ENCODE measurements around the gene SNRK. TPM values are rescaled to one million over a fixed set of nuclear protein-coding genes. Genes with fewer than 3 reads are reported as not detected.

The SNRK gene
- total RNA-seq, 2 donors from 2014 or later = 19.4 TPM

- no peak for DNase-seq
- peaks cover 36% of the 10 kb centered on the region for H3K4me1 Mint-ChIP-seq
- no peaks in the 10 kb centered on the region for H3K9me3 Mint-ChIP-seq
- H3K4me1 ChIP-seq (ENCODE audit: control insufficient read depth, insufficient read depth, low read length) = peaks cover 19% of the 10 kb centered on the region
- no peaks in the 10 kb centered on the region for H3K9me3 ChIP-seq (ENCODE audit: control insufficient read depth, low read length)
- H3K9ac ChIP-seq (ENCODE audit: extremely low read depth, low read length, poor library complexity, severe bottlenecking) = no peak overlapping the region
- peaks cover 1% of the 10 kb centered on the region for H3K27me3 Mint-ChIP-seq (ENCODE audit: insufficient read depth)
- TF ChIP-seq, protein P1, sequence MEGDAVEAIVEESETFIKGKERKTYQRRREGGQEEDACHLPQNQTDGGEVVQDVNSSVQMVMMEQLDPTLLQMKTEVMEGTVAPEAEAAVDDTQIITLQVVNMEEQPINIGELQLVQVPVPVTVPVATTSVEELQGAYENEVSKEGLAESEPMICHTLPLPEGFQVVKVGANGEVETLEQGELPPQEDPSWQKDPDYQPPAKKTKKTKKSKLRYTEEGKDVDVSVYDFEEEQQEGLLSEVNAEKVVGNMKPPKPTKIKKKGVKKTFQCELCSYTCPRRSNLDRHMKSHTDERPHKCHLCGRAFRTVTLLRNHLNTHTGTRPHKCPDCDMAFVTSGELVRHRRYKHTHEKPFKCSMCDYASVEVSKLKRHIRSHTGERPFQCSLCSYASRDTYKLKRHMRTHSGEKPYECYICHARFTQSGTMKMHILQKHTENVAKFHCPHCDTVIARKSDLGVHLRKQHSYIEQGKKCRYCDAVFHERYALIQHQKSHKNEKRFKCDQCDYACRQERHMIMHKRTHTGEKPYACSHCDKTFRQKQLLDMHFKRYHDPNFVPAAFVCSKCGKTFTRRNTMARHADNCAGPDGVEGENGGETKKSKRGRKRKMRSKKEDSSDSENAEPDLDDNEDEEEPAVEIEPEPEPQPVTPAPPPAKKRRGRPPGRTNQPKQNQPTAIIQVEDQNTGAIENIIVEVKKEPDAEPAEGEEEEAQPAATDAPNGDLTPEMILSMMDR (conservative IDR thresholded peaks at IDR 0.05) = no peak
- H3K4me3 Mint-ChIP-seq = no peak overlapping the region
- 89 to 100% methylated on average over 1 to 5 of the region's 6 CpGs for WGBS, 2 experiments (ENCODE audit: insufficient coverage in 1 of 2, insufficient read length in 1 of 2)
- H3K27ac ChIP-seq (ENCODE audit: low read depth, low read length) = no peak overlapping the region
- H3K36me3 Mint-ChIP-seq (ENCODE audit: low read depth) = peaks cover 11% of the 10 kb centered on the region
- H3K27ac Mint-ChIP-seq = no peak overlapping the region
- H3K36me3 ChIP-seq (ENCODE audit: control insufficient read depth, insufficient read depth, low read length) = no peaks in the 10 kb centered on the region
- H3K27me3 ChIP-seq (ENCODE audit: control insufficient read depth, insufficient read depth, low read length, poor library complexity, severe bottlenecking) = no peaks in the 10 kb centered on the region
- no peak overlapping the region for H3K4me3 ChIP-seq (ENCODE audit: low read length)
These were observed 84.1 kb downstream of the SNRK start for GRCh38 chr3:43370293-43370980.

GRCh38 chr3:43371494-43371893, 85.2 kb downstream of the SNRK start:
- DNase-seq = no peak
- Histone ChIP-seq H3K9me3 (ENCODE audit: control insufficient read depth, low read length) (no peaks in the 10 kb centered on the region), H3K9ac (ENCODE audit: extremely low read depth, low read length, poor library complexity, severe bottlenecking) (no peak overlapping the region), H3K4me1 (ENCODE audit: control insufficient read depth, insufficient read depth, low read length) (peaks cover 19% of the 10 kb centered on the region), H3K36me3 (ENCODE audit: control insufficient read depth, insufficient read depth, low read length) (no peaks in the 10 kb centered on the region), H3K27ac (ENCODE audit: low read depth, low read length) (no peak overlapping the region), H3K4me3 (ENCODE audit: low read length) (no peak overlapping the region), H3K27me3 (ENCODE audit: control insufficient read depth, insufficient read depth, low read length, poor library complexity, severe bottlenecking) (no peaks in the 10 kb centered on the region)
- Mint-ChIP-seq H3K27me3 (ENCODE audit: insufficient read depth) (peaks cover 1% of the 10 kb centered on the region), H3K27ac (no peak overlapping the region), H3K4me1 (peaks cover 36% of the 10 kb centered on the region), H3K36me3 (ENCODE audit: low read depth) (peaks cover 3% of the 10 kb centered on the region), H3K9me3 (no peaks in the 10 kb centered on the region), H3K4me3 (no peak overlapping the region)
- WGBS, 2 experiments (ENCODE audit: insufficient coverage in 1 of 2, insufficient read length in 1 of 2) = 90 to 100% methylated on average over 1 to 3 of the region's 3 CpGs
- TF ChIP-seq, protein P1 (conservative IDR thresholded peaks at IDR 0.05) = no peak

GRCh38 chr3:43372007-43372740, 85.8 kb downstream of the SNRK start:
- Mint-ChIP-seq H3K4me3 (no peak overlapping the region), H3K27me3 (ENCODE audit: insufficient read depth) (peaks cover 1% of the 10 kb centered on the region), H3K4me1 (peaks cover 36% of the 10 kb centered on the region), H3K9me3 (no peaks in the 10 kb centered on the region), H3K27ac (no peak overlapping the region), H3K36me3 (ENCODE audit: low read depth) (no peaks in the 10 kb centered on the region)
- WGBS, 2 experiments (ENCODE audit: insufficient coverage in 1 of 2, insufficient read length in 1 of 2) = 92 to 97% methylated on average over 5 to 10 of the region's 10 CpGs
- Histone ChIP-seq H3K4me1 (ENCODE audit: control insufficient read depth, insufficient read depth, low read length) (peaks cover 19% of the 10 kb centered on the region), H3K27me3 (ENCODE audit: control insufficient read depth, insufficient read depth, low read length, poor library complexity, severe bottlenecking) (no peaks in the 10 kb centered on the region), H3K9ac (ENCODE audit: extremely low read depth, low read length, poor library complexity, severe bottlenecking) (no peak overlapping the region), H3K9me3 (ENCODE audit: control insufficient read depth, low read length) (no peaks in the 10 kb centered on the region), H3K4me3 (ENCODE audit: low read length) (no peak overlapping the region), H3K36me3 (ENCODE audit: control insufficient read depth, insufficient read depth, low read length) (no peaks in the 10 kb centered on the region), H3K27ac (ENCODE audit: low read depth, low read length) (no peak overlapping the region)
- TF ChIP-seq, protein P1 (conservative IDR thresholded peaks at IDR 0.05) = no peak
- DNase-seq = no peak
